Dendritic cell treated with granulocyte-macrophage colony-stimulating factor and Interleukin-4, amounts not matched to agents 40 ng/mL and 50 ng/mL, for 4 days (primary cell): ENCODE results near the gene MUC21.

Experiments used
- H3K27ac Mint-ChIP-seq: one replicate; pipeline ENCODE4 v1.8.0; 2022; ENCODE audit warnings: mild to moderate bottlenecking, mixed read lengths
- H3K27me3 Mint-ChIP-seq: one replicate; pipeline ENCODE4 v1.8.0; 2022; ENCODE audit warnings: mild to moderate bottlenecking, mixed read lengths
- H3K36me3 Mint-ChIP-seq: one replicate; pipeline ENCODE4 v1.8.0; 2022; ENCODE audit warnings: low read depth, mixed read lengths
- H3K4me1 Mint-ChIP-seq: one replicate; pipeline ENCODE4 v1.8.0; 2022; ENCODE audit warnings: low read depth, mixed read lengths
- H3K4me3 Mint-ChIP-seq: one replicate; pipeline ENCODE4 v1.8.0; 2022; ENCODE audit warnings: mild to moderate bottlenecking, moderate library complexity, mixed read lengths
- H3K9me3 Mint-ChIP-seq: one replicate; pipeline ENCODE4 v1.8.0; 2022; ENCODE audit warnings: mixed read lengths
- intact Hi-C: fragments of 100-400 bp; cut with micrococcal nuclease; formaldehyde crosslinking; loops from one replicate; pipeline ENCODE4 v1.15.0; 2022

MUC21 gene

DNA sequence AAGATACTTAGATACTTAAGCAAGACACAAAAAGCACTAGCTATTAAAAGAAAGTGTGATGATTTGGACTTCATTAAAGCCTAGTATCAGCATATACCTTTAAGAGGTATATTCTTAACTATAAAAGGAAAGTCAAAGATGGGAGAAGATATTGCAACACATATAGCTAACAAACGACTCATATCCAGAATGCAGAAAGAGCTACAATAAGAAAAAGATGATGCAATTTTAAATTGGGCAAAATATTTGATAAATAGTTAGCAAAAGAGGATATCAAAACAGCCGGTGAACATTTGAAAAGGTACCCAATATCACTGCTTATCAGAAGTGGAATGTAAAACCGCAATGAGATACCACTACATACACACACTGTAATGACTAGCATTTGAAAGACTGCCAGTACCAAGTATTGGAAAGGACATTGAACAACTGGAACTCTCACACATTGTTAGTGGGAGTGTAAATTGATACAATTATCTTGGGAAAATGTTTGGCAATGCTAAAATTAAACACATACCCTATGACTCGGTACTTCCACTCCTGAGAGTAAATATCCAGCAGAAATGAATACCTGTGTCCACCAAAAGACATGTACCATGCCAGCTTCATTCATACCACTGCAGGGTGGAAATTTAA, 52.5 kb downstream of the MUC21 start:
- Mint-ChIP-seq H3K36me3 (no peaks in the 10 kb centered on the region), H3K4me3 (no peak overlapping the region), H3K9me3 (no peaks in the 10 kb centered on the region), H3K4me1 (no peaks in the 10 kb centered on the region), H3K27me3 (peaks cover 56% of the 10 kb centered on the region), H3K27ac (no peak overlapping the region)
- intact Hi-C loops: no loop called here

DNA sequence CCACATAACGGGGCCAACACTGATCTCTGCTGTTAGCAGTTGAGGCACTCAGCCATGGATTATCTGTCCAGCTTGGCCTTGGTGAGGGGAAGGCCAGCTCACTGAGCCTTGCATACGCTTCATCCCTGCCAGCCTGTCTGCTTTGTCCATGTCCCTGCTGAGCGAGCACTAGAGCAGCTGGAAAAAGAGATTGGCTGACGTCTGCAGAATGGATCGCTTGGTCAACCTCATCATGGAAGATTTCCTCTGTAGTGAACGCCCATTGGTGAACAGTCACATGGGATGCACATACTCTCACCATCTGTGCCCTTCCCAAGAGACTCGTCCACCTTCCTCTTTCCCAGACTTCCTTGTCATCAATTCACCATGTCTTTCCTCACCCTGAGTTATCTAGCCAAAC, 53.7 kb downstream of the MUC21 start:
- Mint-ChIP-seq H3K9me3 (no peaks in the 10 kb centered on the region), H3K4me1 (peaks cover 2% of the 10 kb centered on the region), H3K4me3 (no peak overlapping the region), H3K27ac (no peak overlapping the region), H3K27me3 (peaks cover 57% of the 10 kb centered on the region), H3K36me3 (no peaks in the 10 kb centered on the region)
- intact Hi-C loops: no loop called here

DNA sequence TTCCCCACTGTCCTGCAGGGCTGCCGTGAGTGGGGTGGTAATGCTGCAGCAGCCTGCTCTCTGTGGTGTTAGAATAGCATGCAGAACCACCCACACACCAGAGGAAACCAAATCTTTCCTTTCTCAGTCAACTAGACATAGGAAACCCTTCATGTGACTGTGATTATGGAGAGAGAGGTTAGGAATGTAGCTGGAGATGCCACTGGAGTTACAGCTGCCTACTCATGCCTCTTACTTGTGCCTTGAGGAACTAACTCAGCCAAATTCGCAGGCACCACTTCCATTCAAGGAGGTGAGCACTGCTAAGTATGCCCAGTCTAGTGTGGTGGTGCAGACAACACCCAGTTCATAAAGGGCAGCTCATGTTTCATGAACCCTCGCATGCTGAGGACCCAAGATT, 54.2 kb downstream of the MUC21 start:
- no peaks in the 10 kb centered on the region for H3K9me3 Mint-ChIP-seq
- H3K27me3 Mint-ChIP-seq: peaks cover 54% of the 10 kb centered on the region
- H3K4me1 Mint-ChIP-seq: peaks cover 7% of the 10 kb centered on the region

DNA sequence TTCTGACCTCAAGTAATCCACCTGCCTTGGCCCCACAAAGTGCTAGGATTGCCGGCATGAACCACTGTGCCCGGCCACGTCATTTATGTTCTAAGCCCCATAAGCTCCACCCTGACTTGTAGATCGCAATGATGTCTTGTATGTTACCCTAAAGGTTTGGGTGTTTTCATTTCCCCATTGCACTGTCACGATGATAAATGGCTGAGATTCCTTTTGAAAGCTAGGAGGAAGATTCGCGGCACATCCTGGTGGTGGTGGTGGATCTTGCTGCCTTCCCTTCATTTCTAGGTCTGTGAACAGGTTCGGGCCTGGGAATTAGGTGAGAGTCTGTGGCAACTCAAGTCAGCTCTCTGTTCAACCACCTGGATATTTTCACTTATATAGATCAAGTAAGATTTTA, 55.0 kb downstream of the MUC21 start:
- no peaks in the 10 kb centered on the region for H3K36me3 Mint-ChIP-seq
- H3K27me3 Mint-ChIP-seq: peaks cover 51% of the 10 kb centered on the region
- H3K27ac Mint-ChIP-seq: no peak overlapping the region
- H3K4me1 Mint-ChIP-seq: peaks cover 16% of the 10 kb centered on the region
- H3K4me3 Mint-ChIP-seq: no peak overlapping the region
- H3K9me3 Mint-ChIP-seq: no peaks in the 10 kb centered on the region
- intact Hi-C loops: no loop called here

More for the DNA sequence above, 54.2 kb downstream of the MUC21 start:
- no peaks in the 10 kb centered on the region for H3K36me3 Mint-ChIP-seq
- H3K4me3 Mint-ChIP-seq: no peak overlapping the region
- no peak overlapping the region for H3K27ac Mint-ChIP-seq
- intact Hi-C loops: no loop called here
